H1 (cell line): Measurements from ENCODE around the gene GMPR. TPM values are rescaled to one million over a fixed set of nuclear protein-coding genes. Genes with fewer than 3 reads are reported as not detected.

Source experiments
- CTCF ChIA-PET: fragments of 300-600 bp; sonication (Branson Sonifier 250); formaldehyde crosslinking; loops from one replicate; lab custom pipeline; 2021; ENCODE audit not compliant: partially characterized antibody; lab: Charles Lee
- POLR2A ChIA-PET: fragments of 300-600 bp; sonication (Branson Sonifier 250); formaldehyde crosslinking; loops from one replicate; lab custom pipeline; 2021; ENCODE audit warnings: inconsistent platforms; ENCODE audit not compliant: partially characterized antibody; lab: Charles Lee
- DNase-seq, 2 experiments: peaks; one replicate each; pipeline versions ENCODE4 v3.0.0 to v3.0.0-alpha.2; 2010 to 2022; ENCODE audit warnings: low spot score in 2 of 2, low read depth in 1 of 2, mixed read lengths in 1 of 2
- FAIRE-seq: peaks from 2 replicates; lab custom pipeline; 2011; peaks lifted over from hg19 to GRCh38; lab: Jason Lieb, UNC
- H2AFZ ChIP-seq: 2 replicates; pipeline ENCODE4 v1.8.1; 2012; ENCODE audit warnings: low read length, inconsistent platforms
- H2AK5ac ChIP-seq: 2 replicates; pipeline ENCODE4 v1.6.1; 2013; ENCODE audit warnings: low read depth, low read length
- H2BK120ac ChIP-seq: replicated peaks from 2 replicates; pipeline ENCODE3; 2013; ENCODE audit warnings: low read depth, low read length, inconsistent platforms
- H2BK12ac ChIP-seq: 2 replicates; pipeline ENCODE4 v1.6.1; 2013; ENCODE audit warnings: low read depth, low read length
- H2BK15ac ChIP-seq: 2 replicates; pipeline ENCODE4 v1.6.1; 2013; ENCODE audit warnings: low read length
- H2BK20ac ChIP-seq: 2 replicates; pipeline ENCODE4 v1.6.1; 2013; ENCODE audit warnings: low read length
- H2BK5ac ChIP-seq: 2 replicates; pipeline ENCODE4 v1.6.1; 2013; ENCODE audit warnings: low read depth, low read length
- H3K14ac ChIP-seq: 2 replicates; pipeline ENCODE4 v1.6.1; 2013; ENCODE audit warnings: inconsistent platforms; ENCODE audit not compliant: insufficient read length
- H3K18ac ChIP-seq: 2 replicates; pipeline ENCODE4 v1.6.1; 2013; ENCODE audit warnings: low read length; ENCODE audit errors: extremely low read depth
- H3K23ac ChIP-seq: 2 replicates; pipeline ENCODE4 v1.6.1; 2013; ENCODE audit warnings: inconsistent platforms; ENCODE audit not compliant: insufficient read length
- H3K23me2 ChIP-seq: 2 replicates; pipeline ENCODE4 v1.6.1; 2013; ENCODE audit warnings: low read depth, low read length
- H3K27ac ChIP-seq: 2 replicates; pipeline ENCODE4 v1.6.1; 2011; ENCODE audit warnings: low read depth, low read length, inconsistent platforms
- H3K27me3 ChIP-seq, 4 experiments: replicated peaks in 1 of 4; 1 replicate in 1 of 4; 2 replicates in 3 of 4; pipeline versions ENCODE4 v1.6.1 to v1.8.1; 2011 to 2013; ENCODE audit warnings: low read length in 3 of 4, mild to moderate bottlenecking in 3 of 4, inconsistent platforms in 2 of 4, mixed read lengths in 2 of 4, moderate library complexity in 1 of 4; ENCODE audit not compliant: control insufficient read depth in 3 of 4, insufficient read depth in 3 of 4; ENCODE audit errors: extremely low read depth in 1 of 4
- H3K36me3 ChIP-seq, 4 experiments: 2 replicates each; pipeline versions ENCODE4 v1.6.1 to v1.8.1; 2011 to 2013; ENCODE audit warnings: mild to moderate bottlenecking in 4 of 4, low read length in 3 of 4, moderate library complexity in 2 of 4, control low read depth in 1 of 4, inconsistent platforms in 1 of 4; ENCODE audit not compliant: insufficient read depth in 4 of 4, control insufficient read depth in 2 of 4
- H3K4ac ChIP-seq: replicated peaks from 2 replicates; pipeline ENCODE3; 2013; ENCODE audit warnings: low read length, low read depth, mixed read lengths, inconsistent platforms; ENCODE audit not compliant: insufficient read length
- H3K4me1 ChIP-seq, 4 experiments: replicated peaks in 1 of 4; 1 replicate in 1 of 4; 2 replicates in 3 of 4; pipeline versions ENCODE4 v1.6.1 to v1.8.1; 2011 to 2013; ENCODE audit warnings: low read length in 3 of 4, inconsistent platforms in 2 of 4, mixed read lengths in 1 of 4; ENCODE audit not compliant: insufficient read depth in 4 of 4, control insufficient read depth in 3 of 4
- H3K4me2 ChIP-seq, 2 experiments: 2 replicates each; pipeline versions ENCODE4 v1.6.1 to v1.8.1; 2011 to 2013; ENCODE audit warnings: low read depth in 2 of 2, low read length in 2 of 2, control low read depth in 1 of 2, inconsistent platforms in 1 of 2, mild to moderate bottlenecking in 1 of 2; ENCODE audit not compliant: insufficient read depth in 1 of 2
- H3K4me3 ChIP-seq, 4 experiments: fragments of 200-600, 300-600 bp in 1 of 4; sonication (generic), shearing (Covaris generic), sonication (Bioruptor Twin) in 1 of 4; 2 replicates each; pipeline versions ENCODE4 v1.5.1 to v1.8.1; 2011 to 2016; ENCODE audit warnings: low read length in 4 of 4, low read depth in 3 of 4, control low read depth in 2 of 4, inconsistent platforms in 2 of 4, mild to moderate bottlenecking in 2 of 4, mixed read lengths in 1 of 4, moderate library complexity in 1 of 4; ENCODE audit not compliant: insufficient read depth in 2 of 4; ENCODE audit errors: extremely low read depth in 1 of 4
- H3K56ac ChIP-seq: replicated peaks from 2 replicates; pipeline ENCODE3; 2013; ENCODE audit warnings: low read depth, mild to moderate bottlenecking, mixed read lengths, low read length, inconsistent platforms; ENCODE audit not compliant: insufficient read length
- H3K79me1 ChIP-seq: 2 replicates; pipeline ENCODE4 v1.6.1; 2013; ENCODE audit warnings: low read depth, low read length, control low read depth
- H3K79me2 ChIP-seq, 2 experiments: 2 replicates each; pipeline versions ENCODE4 v1.6.1 to v1.8.1; 2012 to 2013; ENCODE audit warnings: low read length in 2 of 2, mild to moderate bottlenecking in 2 of 2, inconsistent platforms in 1 of 2; ENCODE audit not compliant: insufficient read depth in 2 of 2, control insufficient read depth in 1 of 2
- H3K9ac ChIP-seq, 4 experiments: replicated peaks in 1 of 4; 1 replicate in 1 of 4; 2 replicates in 3 of 4; pipeline versions ENCODE4 v1.6.1 to v1.8.1; 2011 to 2013; ENCODE audit warnings: low read depth in 3 of 4, low read length in 3 of 4, control low read depth in 2 of 4, mild to moderate bottlenecking in 2 of 4, moderate library complexity in 2 of 4, inconsistent platforms in 1 of 4; ENCODE audit errors: extremely low read depth in 1 of 4
- H3K9me3 ChIP-seq, 2 experiments: 2 replicates each; pipeline versions ENCODE4 v1.6.1 to v1.8.1; 2012 to 2013; ENCODE audit warnings: mild to moderate bottlenecking in 2 of 2, moderate library complexity in 2 of 2, control low read depth in 1 of 2, inconsistent platforms in 1 of 2, low read depth in 1 of 2, low read length in 1 of 2, mixed read lengths in 1 of 2; ENCODE audit not compliant: insufficient read depth in 2 of 2
- H4K20me1 ChIP-seq, 2 experiments: replicated peaks in 1 of 2; 2 replicates each; pipeline versions ENCODE3 to v1.8.1; 2011 to 2013; ENCODE audit warnings: inconsistent platforms in 2 of 2, low read length in 2 of 2, mild to moderate bottlenecking in 1 of 2; ENCODE audit not compliant: insufficient read depth in 2 of 2, control insufficient read depth in 1 of 2
- H4K5ac ChIP-seq: 2 replicates; pipeline ENCODE4 v1.6.1; 2013; ENCODE audit warnings: low read length, low read depth, mixed read lengths, inconsistent platforms; ENCODE audit not compliant: insufficient read length
- H4K8ac ChIP-seq: 2 replicates; pipeline ENCODE4 v1.8.0; 2013; ENCODE audit warnings: mild to moderate bottlenecking, moderate library complexity, low read length, inconsistent platforms; ENCODE audit not compliant: insufficient read depth; ENCODE audit errors: extremely low read depth
- H4K91ac ChIP-seq: replicated peaks from 2 replicates; pipeline ENCODE3; 2013; ENCODE audit warnings: low read length, mixed read lengths, inconsistent platforms; ENCODE audit not compliant: insufficient read length
- CEBPB ChIP-seq: IDR thresholded peaks from 2 replicates; pipeline ENCODE4 v1.6.1; 2012; ENCODE audit warnings: low read depth, low read length
- CREB1 ChIP-seq: IDR thresholded peaks from 2 replicates; pipeline ENCODE4 v1.6.1; 2012; ENCODE audit warnings: inconsistent platforms
- EZH2 ChIP-seq: fragments of 200-600 bp; sonication (generic); IDR thresholded peaks from 2 replicates; pipeline ENCODE4 v1.7.1; 2012; ENCODE audit warnings: low read depth, mild to moderate bottlenecking, moderate library complexity, low read length, inconsistent platforms; ENCODE audit not compliant: severe bottlenecking
- KDM4A ChIP-seq: IDR thresholded peaks from one replicate; pipeline ENCODE4 v1.7.1; 2012; ENCODE audit warnings: low read depth, mild to moderate bottlenecking, moderate library complexity, low read length, inconsistent platforms; ENCODE audit not compliant: severe bottlenecking
- POLR2AphosphoS5 ChIP-seq: IDR thresholded peaks from 2 replicates; pipeline ENCODE4 v1.6.1; 2011; ENCODE audit warnings: low read depth, low read length
- TBP ChIP-seq: IDR thresholded peaks from 2 replicates; pipeline ENCODE4 v1.6.1; 2011; ENCODE audit warnings: low read depth, low read length, improper control_type of control experiment
- YY1 ChIP-seq: IDR thresholded peaks from 2 replicates; pipeline ENCODE4 v1.6.1; 2011; ENCODE audit warnings: low read depth, mild to moderate bottlenecking, low read length
- WGBS, 2 experiments: shearing (Covaris generic) in 1 of 2; methylation state at CpG; one replicate each; pipeline versions ENCODE4 v1.1.6 to v1.1.7; 2013 to 2015; ENCODE audit warnings: low lambda C conversion rate in 2 of 2, mixed read lengths in 2 of 2, inconsistent platforms in 1 of 2, low coverage in 1 of 2, missing lambda C conversion rate in 1 of 2; ENCODE audit not compliant: insufficient replicate concordance in 2 of 2, insufficient coverage in 1 of 2, insufficient read length in 1 of 2; ENCODE audit errors: extremely low coverage in 1 of 2, missing lambda C conversion rate in 1 of 2; 5-methylcytosine and 5-hydroxymethylcytosine counted together
- polyA plus RNA-seq, 7 experiments: library from polyadenylated mRNA; depleted of rRNA in 3 of 7; stranded (reverse) in 5 of 7; unstranded in 2 of 7; fragments of >200 nt in 5 of 7; fragments of 200-250 nt in 2 of 7; gene quantifications; 1 replicate in 5 of 7; 2 replicates in 1 of 7; 4 replicates in 1 of 7; pipeline versions ENCODE4 v1.2.1 to v1.2.3, GENCODE V29; 2011 to 2013; ENCODE audit warnings: missing spikeins in 2 of 7, mixed read lengths in 2 of 7
- total RNA-seq: library from RNA; stranded (reverse); fragmentation: NEBNext Ultra II Directional; extraction: Animal tissue kit (Norgen Biotek cat#: 25700); gene quantifications from 2 replicates; pipeline ENCODE4 v1.2.1, GENCODE V29; 2021

GMPR gene
- total and polyA plus RNA-seq, 2 of the 8 experiments (the other 6 are each of a cell fraction or from before 2014, with no cell fraction given), result 0.99 to 1.2 TPM

DNA sequence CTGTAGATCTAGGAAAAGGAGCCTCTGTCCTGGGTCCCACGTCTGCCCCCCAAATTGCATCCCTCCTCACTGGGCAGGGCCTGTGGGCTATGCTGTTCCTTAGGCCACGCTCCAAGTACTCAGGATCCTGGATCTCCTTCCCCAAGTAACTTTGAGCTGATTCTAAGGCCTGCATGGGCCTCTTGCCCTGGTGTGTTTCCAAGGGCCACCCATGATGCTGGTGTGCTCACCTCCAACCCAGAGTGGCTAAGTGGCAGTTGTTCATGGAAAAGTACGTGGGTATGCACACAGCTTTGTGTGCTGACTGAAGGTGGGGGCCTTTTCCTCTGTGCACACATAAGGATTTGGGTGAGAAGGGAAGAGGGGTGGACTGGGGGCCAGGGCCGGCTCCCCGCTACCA, 5.3 kb downstream of the GMPR start:
- no peak overlapping the region for H4K91ac ChIP-seq
- no peak overlapping the region for H3K9ac ChIP-seq
- H3K23ac ChIP-seq, result no peak overlapping the region
- H4K20me1 ChIP-seq, result no peaks in the 10 kb centered on the region
- peaks cover 6 to 21% (median 16%) of the 10 kb centered on the region in 4 experiments for H3K27me3 ChIP-seq
- CTCF ChIA-PET, result interaction anchor here (0.9 to 9.0 kb wide), 2 partner anchors 33 to 43 kb away, joined by 4 to 57 read pairs; no protein-coding TSS in a partner anchor
- POLR2A ChIA-PET, result interaction anchor here (0.9 kb wide), 1 partner anchor 112 kb away, joined by 3 read pairs; no protein-coding TSS in a partner anchor
- no peak overlapping the region for H3K4ac ChIP-seq
- H3K4me2 ChIP-seq, result no peak overlapping the region
- H2BK5ac ChIP-seq, result no peak overlapping the region
- H2BK12ac ChIP-seq, result no peak overlapping the region
- H2BK120ac ChIP-seq, result no peak overlapping the region
- H3K4me1 ChIP-seq, result peaks cover 0 to 8% (median 3%) of the 10 kb centered on the region in 4 experiments; a peak in 6 of 7 replicates
- TF ChIP-seq EZH2 (no peak), POLR2AphosphoS5 (no peak), CREB1 (no peak), TBP (no peak), YY1 (no peak), KDM4A (no peak), CEBPB (no peak)
- TF ChIP-seq, all 59 proteins: peak for 0
- Histone ChIP-seq H4K5ac (no peak overlapping the region), H3K18ac (no peak overlapping the region), H2AFZ (no peak overlapping the region), H2BK15ac (no peak overlapping the region), H3K23me2 (peaks cover 6% of the 10 kb centered on the region), H3K9me3 (no peaks in the 10 kb centered on the region), H2BK20ac (no peak overlapping the region), H3K79me1 (no peaks in the 10 kb centered on the region), H4K8ac (no peak overlapping the region), H2AK5ac (no peak overlapping the region), H3K36me3 (no peaks in the 10 kb centered on the region; a peak in 1 of 8 replicates), H3K4me3 (no peak overlapping the region), H3K14ac (no peak overlapping the region), H3K27ac (no peak overlapping the region), H3K56ac (no peak overlapping the region), H3K79me2 (no peaks in the 10 kb centered on the region)
- no peak for DNase-seq
- WGBS, 2 experiments, result 84% methylated on average over 5 of the region's 5 CpGs; no CpG with 5 or more reads in 1 of the 2 experiments
- no peak for FAIRE-seq
